K562 (cell line): ENCODE results near the gene WWP2. TPM values are rescaled to one million over a fixed set of nuclear protein-coding genes. Genes with fewer than 3 reads are reported as not detected.

Experiments used
- ATAC-seq: fragments of 200-7000 bp; cut with Tn5 transposase; 3 replicates; pipeline ENCODE4 v1.9.1; 2020; ENCODE audit warnings: moderate library complexity
- BruUV-seq: library from RNA; stranded (reverse); fragments of 400-500 nt; replicated peaks from 2 replicates; lab custom pipeline; 2021; lab: Mats Ljungman, UMichigan
- CTCF ChIA-PET: fragments of 300-600 bp; formaldehyde crosslinking; extraction: SDS; loops from one replicate; lab custom pipeline; 2021; ENCODE audit warnings: low intra/inter-chr PET ratio; lab: Yijun Ruan, JAX
- POLR2A ChIA-PET: fragments of 300-600, 350-650 bp; sonication (Branson Sonifier 250); formaldehyde crosslinking; extraction: SDS; loops from one replicate; lab custom pipeline; 2021; ENCODE audit warnings: antibody characterized with exemption, inconsistent platforms; lab: Yijun Ruan, JAX
- DNase-seq, 4 experiments: peaks; one replicate each; pipeline versions ENCODE4 v3.0.0 to v3.0.0-alpha.2; 2011 to 2018; ENCODE audit warnings: low spot score in 3 of 4, mixed read lengths in 3 of 4; ENCODE audit errors: extremely low read depth in 1 of 4
- FAIRE-seq: peaks from 2 replicates; lab custom pipeline; 2011; peaks lifted over from hg19 to GRCh38; lab: Jason Lieb, UNC
- H2AFZ ChIP-seq: 2 replicates; pipeline ENCODE4 v1.6.0; 2011; ENCODE audit warnings: low read depth, low read length, control low read depth, inconsistent platforms
- H3K27ac ChIP-seq: fragments of 200-600 bp; 3 replicates; pipeline ENCODE4 v1.8.0; 2011; ENCODE audit warnings: low read depth, mild to moderate bottlenecking, control low read depth, inconsistent platforms, low read length, moderate library complexity, mixed read lengths; ENCODE audit errors: extremely low read depth
- H3K27me3 ChIP-seq, 2 experiments: fragments of 300-600 bp in 1 of 2; 2 replicates in 1 of 2; 3 replicates in 1 of 2; pipeline versions ENCODE4 v1.6.0 to v1.8.0; 2011; ENCODE audit warnings: inconsistent platforms in 2 of 2, low read length in 2 of 2, mild to moderate bottlenecking in 1 of 2, mixed read lengths in 1 of 2, moderate library complexity in 1 of 2; ENCODE audit not compliant: control insufficient read depth in 2 of 2, insufficient read depth in 2 of 2
- H3K36me3 ChIP-seq: fragments of 300-600 bp; 3 replicates; pipeline ENCODE4 v1.8.0; 2011; ENCODE audit warnings: mild to moderate bottlenecking, low read length, inconsistent platforms; ENCODE audit not compliant: control insufficient read depth, insufficient read depth
- H3K4me1 ChIP-seq, 2 experiments: fragments of 200-600 bp in 1 of 2; replicated peaks in 1 of 2; 2 replicates in 1 of 2; 3 replicates in 1 of 2; pipeline versions ENCODE4 v1.5.1 to v1.8.0; 2011; ENCODE audit warnings: inconsistent platforms in 2 of 2, low read length in 2 of 2, mild to moderate bottlenecking in 1 of 2, mixed read lengths in 1 of 2, moderate library complexity in 1 of 2; ENCODE audit not compliant: control insufficient read depth in 2 of 2, insufficient read depth in 2 of 2
- H3K4me2 ChIP-seq: 2 replicates; pipeline ENCODE4 v1.6.1; 2011; ENCODE audit warnings: low read length, control low read depth, inconsistent platforms, mixed read lengths; ENCODE audit not compliant: insufficient read depth
- H3K4me3 ChIP-seq: fragments of 200-600 bp; sonication (generic), shearing (Covaris generic); 2 replicates; pipeline ENCODE4 v1.5.1; 2016; ENCODE audit warnings: control low read depth, inconsistent platforms
- H3K79me2 ChIP-seq: fragments of 200-600 bp; 3 replicates; pipeline ENCODE4 v1.8.0; 2011; ENCODE audit warnings: low read length, inconsistent platforms; ENCODE audit not compliant: control insufficient read depth, insufficient read depth
- H3K9ac ChIP-seq, 2 experiments: 2 replicates each; pipeline versions ENCODE4 v1.6.0 to v1.6.1; 2011; ENCODE audit warnings: low read depth in 2 of 2, low read length in 2 of 2, control low read depth in 1 of 2, inconsistent platforms in 1 of 2, mild to moderate bottlenecking in 1 of 2, mixed read lengths in 1 of 2; ENCODE audit not compliant: insufficient read depth in 1 of 2
- H3K9me1 ChIP-seq: one replicate; pipeline ENCODE4 v1.6.0; 2011; ENCODE audit warnings: inconsistent platforms, mild to moderate bottlenecking, low read length, moderate library complexity; ENCODE audit not compliant: control insufficient read depth, insufficient read depth
- H3K9me3 ChIP-seq: replicated peaks from 2 replicates; pipeline ENCODE4 v1.5.1; 2011; ENCODE audit warnings: low read depth, low read length, inconsistent platforms; ENCODE audit not compliant: control insufficient read depth, insufficient read depth
- H4K20me1 ChIP-seq: replicated peaks from 2 replicates; pipeline ENCODE4 v1.6.1; 2011; ENCODE audit warnings: low read length, inconsistent platforms, mixed read lengths; ENCODE audit not compliant: control insufficient read depth, insufficient read depth
- CGGBP1 ChIP-seq: fragments of 250-450 bp; sonication (Bioruptor Pico); IDR thresholded peaks from 2 replicates; pipeline ENCODE4 v1.9.0; 2021; ENCODE audit warnings: mild to moderate bottlenecking
- CSDE1 ChIP-seq, 2 experiments: fragments of 450-650 bp; IDR thresholded peaks; 2 replicates each; pipeline ENCODE4 v1.6.1; 2016; ENCODE audit warnings: mild to moderate bottlenecking in 1 of 2
- LCOR ChIP-seq: sonication (generic); formaldehyde crosslinking; IDR thresholded peaks from 2 replicates; pipeline ENCODE4 v1.8.0; 2022; ENCODE audit warnings: mild to moderate bottlenecking, missing genetic modification reagents
- PRMT5 ChIP-seq: sonication (generic); formaldehyde crosslinking; IDR thresholded peaks from 2 replicates; pipeline ENCODE4 v1.5.0; 2020; ENCODE audit warnings: missing genetic modification reagents
- SP1 ChIP-seq: sonication (generic); formaldehyde crosslinking; IDR thresholded peaks from 2 replicates; pipeline ENCODE4 v1.8.1; 2022; ENCODE audit warnings: mild to moderate bottlenecking, missing genetic modification reagents
- TAF15 ChIP-seq: fragments of 200-400 bp; formaldehyde crosslinking; IDR thresholded peaks from 2 replicates; pipeline ENCODE4 v1.6.1; 2017; ENCODE audit warnings: mild to moderate bottlenecking, low read depth, low read length, moderate library complexity
- ZNF274 ChIP-seq: IDR thresholded peaks from 2 replicates; pipeline ENCODE4 v1.6.1; 2011; ENCODE audit warnings: low read depth, mild to moderate bottlenecking, low read length, moderate library complexity, borderline replicate concordance
- ZNF316 ChIP-seq: fragments of 450-650 bp; IDR thresholded peaks from 2 replicates; pipeline ENCODE4 v1.6.1; 2016
- WGBS: fragments of 100-300 bp; shearing (Covaris generic); methylation state at CpG from one replicate; pipeline ENCODE4 v1.1.6; 2016; ENCODE audit warnings: low coverage, mixed read lengths; ENCODE audit not compliant: insufficient coverage; ENCODE audit errors: missing lambda C conversion rate; 5-methylcytosine and 5-hydroxymethylcytosine counted together
- in situ Hi-C: fragments of 300-500 bp; cut with MboI; formaldehyde crosslinking; loops from 4 replicates; pipeline ENCODE4 v1.15.0; 2018; ENCODE audit warnings: inconsistent platforms, mixed read lengths
- intact Hi-C: fragments of 100-400 bp; cut with micrococcal nuclease; formaldehyde crosslinking; loops from 2 replicates; pipeline ENCODE4 v1.14.2; 2022
- polyA plus RNA-seq, 8 experiments: library from polyadenylated mRNA; depleted of rRNA in 4 of 8; stranded (reverse) in 5 of 8; unstranded in 3 of 8; fragments of >200 nt; fragmentation: Nextera tagmentation in 2 of 8; fragmentation: Illumina TruSeq in 1 of 8; extraction: Ambion mirVana in 2 of 8; extraction: Trizol in 1 of 8; gene quantifications; 2 replicates each; pipeline versions ENCODE4 v1.2.1 to v1.2.3, GENCODE V29; 2011 to 2014; ENCODE audit warnings: inconsistent platforms in 1 of 8, missing spikeins in 1 of 8
- total RNA-seq, 7 experiments: library from RNA; depleted of rRNA in 6 of 7; stranded (reverse); fragments of >200 nt in 6 of 7; fragmentation: Illumina TruSeq in 2 of 7; extraction: Trizol in 2 of 7; gene quantifications; 2 replicates each; pipeline versions ENCODE4 v1.2.1 to v1.2.3, GENCODE V29; 2011 to 2021; ENCODE audit warnings: low replicate concordance in 1 of 7

The WWP2 gene
- total and polyA plus RNA-seq, 9 of the 15 experiments (the other 6 are each of a cell fraction or from before 2014, with no cell fraction given): 1.9 to 34.4 (median 14.6) TPM

GRCh38 chr16:69938981-69939820 lies 177.1 kb downstream of the WWP2 start:
- H4K20me1 ChIP-seq: no peaks in the 10 kb centered on the region
- peaks cover 32% of the 10 kb centered on the region; the same call in 1 of the 3 replicates for H3K36me3 ChIP-seq
- H3K9me3 ChIP-seq: no peaks in the 10 kb centered on the region
- no peaks in the 10 kb centered on the region for H3K4me1 ChIP-seq
- H3K4me2 ChIP-seq: no peak overlapping the region
- intact Hi-C loops (no loop called here), in situ Hi-C loops (no loop called here)
- H3K9ac ChIP-seq: no peak overlapping the region
- H3K79me2 ChIP-seq: no peaks in the 10 kb centered on the region
- CTCF ChIA-PET: no interaction called here
- ATAC-seq: no peak
- no peak overlapping the region for H2AFZ ChIP-seq
- FAIRE-seq: no peak
- WGBS: 87% methylated on average over 24 of the region's 28 CpGs
- H3K27me3 ChIP-seq: no peaks in the 10 kb centered on the region
- TF ChIP-seq TAF15 (no peak), ZNF316 (peak; percentile 8; the same call in 1 of the 2 replicates)
- TF ChIP-seq, all 486 proteins: peak for 1
- H3K4me3 ChIP-seq: no peak overlapping the region
- H3K9me1 ChIP-seq: peaks cover 2% of the 10 kb centered on the region
- H3K27ac ChIP-seq: no peak overlapping the region
- no TSS peak for BruUV-seq
- DNase-seq: no peak
- POLR2A ChIA-PET: interaction anchor here (0.7 to 0.8 kb wide), 2 partner anchors 82 to 132 kb away, joined by 3 to 4 read pairs; no protein-coding TSS in a partner anchor

GRCh38 chr16:69939821-69940585 lies 177.9 kb downstream of the WWP2 start:
- H3K9me3 ChIP-seq: no peaks in the 10 kb centered on the region
- TF ChIP-seq PRMT5 (no peak), LCOR (CRISPR knock-in tag) (no peak), ZNF274 (no peak), CSDE1 (IDR thresholded peaks at IDR 0.05) (no peak), CGGBP1 (CRISPR knock-in tag) (no peak), SP1 (CRISPR knock-in tag) (no peak)
- no peaks in the 10 kb centered on the region for H3K27me3 ChIP-seq
- no peak overlapping the region for H3K4me3 ChIP-seq
- no peak overlapping the region for H3K4me2 ChIP-seq
- H3K4me1 ChIP-seq: no peaks in the 10 kb centered on the region
- intact Hi-C loops: no loop called here
- H3K9me1 ChIP-seq: no peaks in the 10 kb centered on the region
- ATAC-seq (no peak), FAIRE-seq (no peak), DNase-seq (no peak)
- POLR2A ChIA-PET: interaction anchor here (0.5 to 0.7 kb wide), 3 partner anchors 9 to 640 kb away, joined by 3 to 4 read pairs (median 3); no protein-coding TSS in a partner anchor
- WGBS: 84% methylated on average over 22 of the region's 26 CpGs
- no peaks in the 10 kb centered on the region for H3K79me2 ChIP-seq
- no peak overlapping the region for H3K27ac ChIP-seq
- H4K20me1 ChIP-seq: no peaks in the 10 kb centered on the region
- TSS peak; percentile 28 for BruUV-seq
- CTCF ChIA-PET: no interaction called here
- H3K9ac ChIP-seq: no peak overlapping the region
- in situ Hi-C loops: loop anchor here (10.0 kb wide), 1 partner anchor 225 kb away; no protein-coding TSS in a partner anchor
- peaks cover 30% of the 10 kb centered on the region; the same call in 1 of the 3 replicates for H3K36me3 ChIP-seq
- no peak overlapping the region for H2AFZ ChIP-seq
